ENCODE data around the gene HACD2.
"Not testable (repeated sequence)": the region's sequence is repeated elsewhere in the genome, so short reads cannot be mapped to it uniquely, and the experiment has no call there.

Gene HACD2

DNA sequence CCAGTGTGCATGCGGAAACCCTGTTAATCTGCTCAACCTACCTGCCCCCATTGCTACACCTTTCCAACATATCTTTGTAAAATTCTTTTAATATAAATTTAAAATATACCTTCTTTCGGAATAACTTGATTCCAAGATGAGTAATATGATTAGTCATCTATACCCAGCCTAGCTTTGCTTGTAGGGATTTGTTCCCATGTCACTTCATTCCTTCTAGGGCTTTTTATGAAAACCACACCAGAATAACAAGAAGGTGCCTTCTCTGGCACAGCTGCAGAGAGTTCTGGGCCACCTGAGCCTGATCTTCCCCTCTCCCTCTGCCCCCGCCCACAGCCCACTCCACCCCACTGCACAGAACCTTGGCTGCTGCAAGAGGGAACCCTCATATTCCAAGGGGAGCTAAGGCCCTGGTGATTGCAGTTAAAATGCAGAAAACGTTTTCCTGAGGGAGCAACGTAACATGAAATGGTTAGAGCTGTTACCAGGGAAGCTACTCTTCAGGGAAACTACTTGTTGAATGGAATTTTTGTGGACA is 38.6 kb upstream of the HACD2 start:
- no peak overlapping the region for H3K27ac ChIP-seq (ENCODE audit: insufficient read depth, low read length, poor library complexity, severe bottlenecking)
- no peaks in the 10 kb centered on the region for H3K36me3 ChIP-seq (ENCODE audit: control insufficient read depth, insufficient read depth, low read length)
- DNase-seq: no peak
- no peaks in the 10 kb centered on the region for H3K9me3 ChIP-seq (ENCODE audit: control insufficient read depth, low read length)
- no peaks in the 10 kb centered on the region for H3K27me3 ChIP-seq (replicated peaks; ENCODE audit: control insufficient read depth, insufficient read depth, low read length, poor library complexity, severe bottlenecking)
- H3K4me1 ChIP-seq (ENCODE audit: control insufficient read depth, insufficient read depth, low read length, poor library complexity, severe bottlenecking): no peaks in the 10 kb centered on the region
- no peak overlapping the region for H3K4me3 ChIP-seq (ENCODE audit: insufficient read depth, low read depth, low read length, poor library complexity, severe bottlenecking)

DNA sequence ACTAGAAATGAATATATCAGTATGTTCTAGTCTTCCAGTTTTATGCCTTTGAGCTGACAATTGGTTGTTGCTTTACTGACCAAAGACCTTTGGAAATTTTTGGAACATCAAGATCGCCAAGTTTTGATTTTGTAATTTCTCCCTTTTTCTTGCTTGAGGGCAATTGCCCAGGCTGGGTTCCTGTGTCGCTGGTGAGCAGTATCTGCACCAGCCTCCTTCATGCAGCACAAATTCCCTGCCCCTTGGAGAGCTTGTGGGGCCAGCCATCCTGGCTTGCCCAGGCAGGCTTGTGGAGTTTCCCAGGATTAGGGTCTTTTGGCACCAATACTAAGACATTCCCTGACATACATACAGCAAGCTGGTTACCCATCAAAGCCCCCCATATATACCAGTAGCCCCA is 37.9 kb upstream of the HACD2 start:
- Histone ChIP-seq H3K36me3 (ENCODE audit: control insufficient read depth, insufficient read depth, low read length) (no peaks in the 10 kb centered on the region), H3K27me3 (replicated peaks; ENCODE audit: control insufficient read depth, insufficient read depth, low read length, poor library complexity, severe bottlenecking) (no peaks in the 10 kb centered on the region), H3K4me3 (ENCODE audit: insufficient read depth, low read depth, low read length, poor library complexity, severe bottlenecking) (no peak overlapping the region), H3K27ac (ENCODE audit: insufficient read depth, low read length, poor library complexity, severe bottlenecking) (no peak overlapping the region), H3K9me3 (ENCODE audit: control insufficient read depth, low read length) (no peaks in the 10 kb centered on the region), H3K4me1 (ENCODE audit: control insufficient read depth, insufficient read depth, low read length, poor library complexity, severe bottlenecking) (no peaks in the 10 kb centered on the region)
- DNase-seq: no peak

DNA sequence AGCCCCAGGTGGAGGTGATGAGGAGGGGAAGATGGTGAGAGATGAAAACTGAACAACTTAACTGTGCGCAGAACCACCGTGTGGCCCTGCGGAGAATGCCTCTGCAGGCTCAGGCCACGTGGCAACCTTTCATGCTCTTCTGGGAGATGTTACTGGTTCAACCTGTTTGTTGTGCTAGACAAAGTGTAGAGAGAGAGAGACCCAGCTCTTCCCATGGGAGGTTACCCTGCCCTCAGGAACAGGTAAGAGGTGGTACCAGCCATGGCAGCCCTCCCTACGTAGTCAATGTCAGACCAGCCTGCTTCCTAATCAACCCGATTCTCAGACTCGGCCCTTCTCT is 37.0 kb upstream of the HACD2 start:
- H3K27me3 ChIP-seq (replicated peaks; ENCODE audit: control insufficient read depth, insufficient read depth, low read length, poor library complexity, severe bottlenecking): no peaks in the 10 kb centered on the region
- no peak for DNase-seq
- no peaks in the 10 kb centered on the region for H3K4me1 ChIP-seq (ENCODE audit: control insufficient read depth, insufficient read depth, low read length, poor library complexity, severe bottlenecking)
- no peak overlapping the region for H3K4me3 ChIP-seq (ENCODE audit: insufficient read depth, low read depth, low read length, poor library complexity, severe bottlenecking)
- no peak overlapping the region for H3K27ac ChIP-seq (ENCODE audit: insufficient read depth, low read length, poor library complexity, severe bottlenecking)
- H3K36me3 ChIP-seq (ENCODE audit: control insufficient read depth, insufficient read depth, low read length): no peaks in the 10 kb centered on the region
- no peaks in the 10 kb centered on the region for H3K9me3 ChIP-seq (ENCODE audit: control insufficient read depth, low read length)

DNA sequence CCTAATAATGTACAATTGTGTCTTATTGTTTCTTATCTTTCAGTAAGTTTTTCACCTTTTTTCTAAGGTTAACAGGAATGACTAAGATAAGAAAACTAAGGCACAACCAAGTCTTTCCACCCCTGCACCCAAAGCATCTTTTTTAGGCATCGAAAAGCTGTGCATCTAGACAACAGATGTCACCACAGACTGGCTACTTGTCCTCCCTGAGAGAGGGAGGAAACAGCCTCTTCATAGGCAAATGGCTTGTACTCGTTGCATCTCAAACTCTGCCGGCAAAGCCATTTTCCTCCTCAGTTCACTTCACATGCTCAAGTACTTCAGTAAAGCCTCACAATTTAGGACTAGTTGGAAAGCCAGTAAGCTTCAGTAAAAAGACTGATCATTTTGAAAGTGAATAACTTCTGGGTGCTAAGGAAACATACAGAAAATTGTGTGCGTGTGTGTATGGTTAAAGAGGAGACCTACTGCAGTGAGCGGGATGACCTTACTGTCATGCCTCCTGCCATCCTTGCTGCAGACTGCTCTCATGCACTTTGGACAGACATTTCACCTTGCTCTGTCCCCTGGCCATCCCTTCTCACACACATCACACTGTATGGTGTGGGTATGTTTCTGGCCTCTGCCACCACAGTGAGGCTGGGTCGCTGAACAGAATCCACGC is 36.5 kb upstream of the HACD2 start:
- DNase-seq: no peak
- Histone ChIP-seq H3K36me3 (ENCODE audit: control insufficient read depth, insufficient read depth, low read length) (no peaks in the 10 kb centered on the region), H3K4me1 (ENCODE audit: control insufficient read depth, insufficient read depth, low read length, poor library complexity, severe bottlenecking) (no peaks in the 10 kb centered on the region)

DNA sequence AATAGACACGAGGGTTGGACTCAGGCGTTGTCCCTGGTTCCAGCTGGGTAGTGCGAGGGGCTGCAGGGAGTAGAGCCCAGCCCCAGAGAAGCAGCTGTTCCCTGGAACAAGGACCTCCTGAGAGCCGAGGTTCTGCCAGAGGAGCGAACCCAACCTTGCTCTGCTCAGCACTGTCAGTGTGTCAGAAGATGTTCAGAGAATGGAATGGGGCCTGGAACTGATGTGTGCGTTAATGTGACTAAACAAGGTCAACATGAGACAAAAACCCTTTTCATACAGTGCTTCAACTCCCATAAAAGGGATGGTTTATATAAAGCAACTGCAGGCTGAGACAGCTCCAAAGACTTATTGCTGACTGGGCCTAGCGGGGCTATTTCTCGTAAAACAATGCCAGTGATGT is 35.5 kb upstream of the HACD2 start:
- Histone ChIP-seq H3K36me3 (ENCODE audit: control insufficient read depth, insufficient read depth, low read length) (no peaks in the 10 kb centered on the region), H3K9me3 (ENCODE audit: control insufficient read depth, low read length) (no peaks in the 10 kb centered on the region), H3K27me3 (replicated peaks; ENCODE audit: control insufficient read depth, insufficient read depth, low read length, poor library complexity, severe bottlenecking) (no peaks in the 10 kb centered on the region), H3K4me1 (ENCODE audit: control insufficient read depth, insufficient read depth, low read length, poor library complexity, severe bottlenecking) (no peaks in the 10 kb centered on the region), H3K4me3 (ENCODE audit: insufficient read depth, low read depth, low read length, poor library complexity, severe bottlenecking) (no peak overlapping the region), H3K27ac (ENCODE audit: insufficient read depth, low read length, poor library complexity, severe bottlenecking) (no peak overlapping the region)
- no peak for DNase-seq

More for the DNA sequence above, 36.5 kb upstream of the HACD2 start:
- no peaks in the 10 kb centered on the region for H3K27me3 ChIP-seq (replicated peaks; ENCODE audit: control insufficient read depth, insufficient read depth, low read length, poor library complexity, severe bottlenecking)
- H3K4me3 ChIP-seq (ENCODE audit: insufficient read depth, low read depth, low read length, poor library complexity, severe bottlenecking): no peak overlapping the region
- H3K27ac ChIP-seq (ENCODE audit: insufficient read depth, low read length, poor library complexity, severe bottlenecking): no peak overlapping the region
- no peaks in the 10 kb centered on the region for H3K9me3 ChIP-seq (ENCODE audit: control insufficient read depth, low read length)

DNA sequence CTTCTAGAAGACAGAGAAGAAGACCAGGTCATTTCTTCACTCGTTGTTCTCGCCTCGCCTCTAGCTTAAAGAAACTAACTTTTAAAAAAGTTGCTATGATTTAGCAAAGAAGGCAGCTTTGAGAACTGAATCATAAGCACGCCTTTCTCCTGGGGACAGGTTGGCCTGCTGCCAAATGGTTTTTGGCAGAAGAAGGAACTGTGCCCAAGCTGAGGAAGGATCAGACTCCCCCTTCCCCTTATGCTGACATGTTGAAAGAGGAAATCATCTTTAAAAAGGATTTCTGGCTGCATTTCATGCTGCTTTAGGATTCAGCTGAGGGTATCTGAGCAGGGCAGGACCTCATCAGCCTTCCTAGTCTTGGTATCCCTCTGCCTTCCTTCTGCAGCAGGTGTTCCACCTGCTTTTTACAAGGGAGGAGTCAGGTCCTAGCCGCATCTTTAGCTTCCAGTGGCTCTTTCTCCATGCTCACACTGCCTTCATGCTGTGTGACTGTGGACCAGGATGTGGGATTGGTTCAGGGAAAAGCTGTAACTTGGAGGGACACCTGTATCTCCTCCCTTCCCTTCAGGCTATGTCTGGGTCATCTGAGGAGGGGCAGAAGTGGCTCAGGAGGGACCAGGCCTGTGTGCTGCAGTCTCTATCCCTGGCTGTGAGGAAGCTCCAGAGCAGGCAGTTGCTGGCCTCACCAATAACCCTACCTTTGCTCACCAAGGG is 34.1 kb upstream of the HACD2 start:
- H3K9me3 ChIP-seq (ENCODE audit: control insufficient read depth, low read length): no peaks in the 10 kb centered on the region
- no peak for DNase-seq
- H3K27me3 ChIP-seq (replicated peaks; ENCODE audit: control insufficient read depth, insufficient read depth, low read length, poor library complexity, severe bottlenecking): no peaks in the 10 kb centered on the region
- no peaks in the 10 kb centered on the region for H3K36me3 ChIP-seq (ENCODE audit: control insufficient read depth, insufficient read depth, low read length)
- H3K4me1 ChIP-seq (ENCODE audit: control insufficient read depth, insufficient read depth, low read length, poor library complexity, severe bottlenecking): no peaks in the 10 kb centered on the region
- H3K27ac ChIP-seq (ENCODE audit: insufficient read depth, low read length, poor library complexity, severe bottlenecking): no peak overlapping the region
- no peak overlapping the region for H3K4me3 ChIP-seq (ENCODE audit: insufficient read depth, low read depth, low read length, poor library complexity, severe bottlenecking)

DNA sequence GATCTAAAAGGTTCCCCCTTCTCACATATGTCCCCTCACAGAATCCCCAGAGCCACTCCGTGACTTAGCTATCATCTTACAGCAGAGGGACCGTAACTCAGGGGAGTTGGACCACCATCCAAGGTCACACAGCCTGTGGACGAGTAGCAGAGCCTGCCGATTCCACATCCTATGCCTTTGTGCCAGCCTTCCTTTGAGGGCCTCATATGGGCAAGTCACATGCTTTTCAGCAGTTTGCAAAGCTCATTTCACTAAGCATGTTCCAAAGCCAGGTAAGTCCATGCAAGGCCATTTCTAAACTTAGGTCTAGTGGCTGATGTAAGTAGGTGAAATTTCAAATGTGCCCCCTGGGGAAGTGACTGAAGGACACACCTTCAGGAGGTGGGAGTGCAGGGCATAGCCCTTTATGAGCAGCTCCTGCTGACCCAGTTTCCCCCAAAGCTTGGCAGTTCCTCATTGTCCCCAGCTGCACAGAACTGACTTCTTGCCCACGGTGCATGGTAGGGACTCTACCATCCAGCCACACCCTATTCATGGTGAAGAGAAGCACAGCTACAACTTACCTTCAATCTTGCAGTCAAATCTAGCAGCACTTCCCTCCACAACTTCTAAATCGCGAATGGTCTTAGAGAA is 33.3 kb upstream of the HACD2 start:
- no peak overlapping the region for H3K27ac ChIP-seq (ENCODE audit: insufficient read depth, low read length, poor library complexity, severe bottlenecking)
- H3K36me3 ChIP-seq (ENCODE audit: control insufficient read depth, insufficient read depth, low read length): no peaks in the 10 kb centered on the region
- no peak overlapping the region for H3K4me3 ChIP-seq (ENCODE audit: insufficient read depth, low read depth, low read length, poor library complexity, severe bottlenecking)
- H3K27me3 ChIP-seq (replicated peaks; ENCODE audit: control insufficient read depth, insufficient read depth, low read length, poor library complexity, severe bottlenecking): no peaks in the 10 kb centered on the region
- no peaks in the 10 kb centered on the region for H3K4me1 ChIP-seq (ENCODE audit: control insufficient read depth, insufficient read depth, low read length, poor library complexity, severe bottlenecking)
- H3K9me3 ChIP-seq (ENCODE audit: control insufficient read depth, low read length): no peaks in the 10 kb centered on the region
- DNase-seq: no peak

DNA sequence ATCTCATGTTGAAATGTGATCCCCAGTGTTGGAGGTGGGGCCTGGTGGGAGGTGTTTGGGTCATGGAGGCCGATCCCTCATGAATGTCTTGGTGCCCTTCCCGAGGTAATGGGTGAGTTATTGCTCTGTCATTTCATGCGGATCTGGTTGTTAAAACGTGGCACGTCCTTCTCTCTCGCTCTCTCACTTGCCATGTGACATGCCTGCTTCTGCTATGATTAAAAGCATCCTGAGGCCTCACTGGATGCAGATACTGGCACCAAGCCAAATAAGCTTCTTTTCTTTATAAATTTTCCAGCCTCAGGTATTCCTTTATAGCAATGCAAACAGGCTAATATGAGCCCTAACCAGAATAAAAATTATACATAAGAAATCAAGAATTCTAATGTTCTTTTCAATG is 31.7 kb upstream of the HACD2 start:
- no peaks in the 10 kb centered on the region for H3K9me3 ChIP-seq (ENCODE audit: control insufficient read depth, low read length)
- no peak overlapping the region for H3K27ac ChIP-seq (ENCODE audit: insufficient read depth, low read length, poor library complexity, severe bottlenecking)
- no peak overlapping the region for H3K4me3 ChIP-seq (ENCODE audit: insufficient read depth, low read depth, low read length, poor library complexity, severe bottlenecking)
- no peaks in the 10 kb centered on the region for H3K4me1 ChIP-seq (ENCODE audit: control insufficient read depth, insufficient read depth, low read length, poor library complexity, severe bottlenecking)
- no peaks in the 10 kb centered on the region for H3K27me3 ChIP-seq (replicated peaks; ENCODE audit: control insufficient read depth, insufficient read depth, low read length, poor library complexity, severe bottlenecking)
- DNase-seq: no peak
- H3K36me3 ChIP-seq (ENCODE audit: control insufficient read depth, insufficient read depth, low read length): no peaks in the 10 kb centered on the region

DNA sequence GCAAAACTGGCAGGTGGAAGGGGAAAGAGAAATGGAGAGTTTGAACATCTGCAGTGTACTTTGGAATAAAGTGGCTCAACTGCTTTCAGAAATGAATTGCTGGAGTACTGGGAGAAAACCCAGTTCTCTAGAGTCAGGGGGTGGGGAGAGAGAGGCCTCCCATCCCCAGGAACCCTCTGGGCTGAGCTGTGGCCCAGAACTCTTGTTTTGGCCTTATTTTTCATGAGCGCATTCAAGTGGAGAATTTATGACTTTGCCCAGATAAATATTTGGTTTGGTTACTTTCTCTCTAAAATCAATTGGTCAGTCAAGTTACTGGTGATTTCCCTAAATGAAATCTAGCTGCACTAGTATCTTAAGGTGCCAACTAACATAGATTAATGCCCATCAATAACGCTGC is 28.7 kb upstream of the HACD2 start:
- Histone ChIP-seq H3K4me1 (ENCODE audit: control insufficient read depth, insufficient read depth, low read length, poor library complexity, severe bottlenecking) (no peaks in the 10 kb centered on the region), H3K36me3 (ENCODE audit: control insufficient read depth, insufficient read depth, low read length) (no peaks in the 10 kb centered on the region), H3K27me3 (replicated peaks; ENCODE audit: control insufficient read depth, insufficient read depth, low read length, poor library complexity, severe bottlenecking) (no peaks in the 10 kb centered on the region), H3K9me3 (ENCODE audit: control insufficient read depth, low read length) (no peaks in the 10 kb centered on the region), H3K4me3 (ENCODE audit: insufficient read depth, low read depth, low read length, poor library complexity, severe bottlenecking) (no peak overlapping the region), H3K27ac (ENCODE audit: insufficient read depth, low read length, poor library complexity, severe bottlenecking) (no peak overlapping the region)
- DNase-seq: no peak

DNA sequence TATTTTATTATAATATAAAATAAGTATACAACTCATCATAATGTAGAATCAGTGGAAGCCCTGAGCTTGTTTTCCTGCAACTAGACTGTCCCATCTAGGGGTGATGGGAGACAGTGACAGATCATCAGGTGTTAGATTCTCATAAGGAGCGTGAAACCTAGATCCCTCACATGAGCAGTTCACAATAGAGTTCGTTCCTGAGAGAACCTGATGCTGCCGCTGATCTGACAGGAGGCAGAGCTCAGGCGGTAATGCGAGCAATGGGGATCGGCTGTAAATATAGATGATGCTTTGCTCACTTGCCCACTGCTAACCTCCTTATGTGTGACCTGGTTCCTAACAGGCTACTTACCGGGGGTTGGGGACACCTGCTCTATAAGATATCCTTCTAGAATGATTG is 26.8 kb upstream of the HACD2 start:
- H3K36me3 ChIP-seq (ENCODE audit: control insufficient read depth, insufficient read depth, low read length); H3K27me3 ChIP-seq (replicated peaks; ENCODE audit: control insufficient read depth, insufficient read depth, low read length, poor library complexity, severe bottlenecking); H3K4me1 ChIP-seq (ENCODE audit: control insufficient read depth, insufficient read depth, low read length, poor library complexity, severe bottlenecking); H3K9me3 ChIP-seq (ENCODE audit: control insufficient read depth, low read length); H3K27ac ChIP-seq (ENCODE audit: insufficient read depth, low read length, poor library complexity, severe bottlenecking); H3K4me3 ChIP-seq (ENCODE audit: insufficient read depth, low read depth, low read length, poor library complexity, severe bottlenecking); DNase-seq: not testable (repeated sequence)

All from effector memory CD4-positive, alpha-beta T cell (primary cell).